Stimulated activated CD8-positive, alpha-beta memory T cell treated with anti-CD3 and anti-CD28 coated beads, Interleukin-4, amount 100 ng/mL, for 4 hours (primary cell): ENCODE measurements around the gene SLC20A1.
"Not testable (repeated sequence)": the region's sequence is repeated elsewhere in the genome, so short reads cannot be mapped to it uniquely, and the experiment has no call there.

Experiments
- DNase-seq, 2 donors: peaks; one replicate each; pipeline ENCODE4 v3.0.0-alpha.2; 2020; ENCODE audit warnings: low read depth in 2 of 2, low spot score in 1 of 2

The SLC20A1 gene

DNA sequence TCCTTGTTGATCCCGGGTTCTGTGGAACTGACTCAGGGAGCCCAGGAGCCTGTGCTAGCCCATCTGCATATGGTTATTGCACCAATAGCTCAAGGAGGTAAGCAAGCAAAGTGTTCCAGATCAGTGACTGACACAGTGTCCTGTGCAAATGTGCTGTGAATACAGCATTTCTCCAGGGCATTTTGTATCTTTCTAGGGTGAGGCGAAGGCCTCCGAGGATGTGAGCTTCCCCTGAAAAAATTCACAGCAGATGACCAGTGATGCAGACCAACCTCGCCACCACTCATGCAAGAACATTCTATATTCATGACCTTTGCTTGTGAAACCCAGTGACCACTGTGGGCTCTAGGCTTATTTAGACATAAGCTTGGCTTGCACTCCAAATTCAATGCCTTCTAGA is 59.8 kb downstream of the SLC20A1 start:
- no peak for DNase-seq

GRCh38 chr2:112706170-112706664 is 60.5 kb downstream of the SLC20A1 start:
- no peak for DNase-seq

GRCh38 chr2:112706947-112707346 is 61.2 kb downstream of the SLC20A1 start:
- DNase-seq, result not testable (repeated sequence)

DNA sequence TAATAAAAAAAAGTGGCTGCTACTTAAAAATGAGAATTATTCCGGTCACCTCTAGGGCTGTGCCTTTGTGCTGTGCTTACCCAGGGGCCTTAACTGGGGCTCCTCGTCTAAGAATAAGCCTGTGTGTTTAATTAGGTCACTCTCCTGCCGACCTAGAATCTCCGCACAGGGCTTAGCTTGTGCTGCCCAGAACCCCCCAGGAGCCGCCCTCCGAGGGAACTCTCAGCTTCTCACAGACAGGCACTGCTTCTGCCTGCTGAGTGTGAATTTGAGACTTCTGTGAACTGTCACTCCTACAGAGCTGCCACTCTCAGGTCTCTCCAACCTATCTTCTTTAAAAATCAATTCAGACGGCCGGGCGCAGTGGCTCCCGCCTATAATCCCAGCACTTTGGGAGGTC is 63.2 kb downstream of the SLC20A1 start:
- DNase-seq, result no peak

GRCh38 chr2:112709703-112710102 is 64.0 kb downstream of the SLC20A1 start:
- no peak for DNase-seq

- no peak for DNase-seq
Measured at GRCh38 chr2:112710956-112711750, 65.4 kb downstream of the SLC20A1 start.

GRCh38 chr2:112712465-112712864 is 66.7 kb downstream of the SLC20A1 start:
- no peak for DNase-seq

- no peak for DNase-seq
Measured at GRCh38 chr2:112712903-112713584, 67.3 kb downstream of the SLC20A1 start.
